Measurements from ENCODE around the gene MAML2.

DNA sequence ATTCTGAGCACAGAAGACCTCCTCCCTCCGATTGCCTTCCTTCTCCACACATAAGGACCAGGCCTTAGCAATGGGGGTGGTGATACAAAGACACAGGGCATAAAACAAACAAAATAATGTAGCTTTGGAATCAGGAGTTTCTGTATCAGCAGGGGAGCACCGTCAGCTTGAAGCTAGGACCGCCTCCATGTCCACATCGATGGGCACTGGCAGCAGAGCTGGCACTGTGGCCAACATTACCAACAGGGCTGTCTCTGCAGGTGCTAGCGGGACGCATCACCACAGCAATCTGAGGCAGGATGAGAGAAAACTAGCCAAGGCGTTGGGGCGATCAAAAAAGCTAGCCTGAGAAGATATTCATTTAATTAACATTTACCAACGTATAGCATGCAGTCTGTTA is 201.4 kb downstream of the MAML2 start:
- TF ChIP-seq YY1 (IDR thresholded peaks at IDR 0.05; ENCODE audit: low read depth, low read length) (no peak), TEAD4 (IDR thresholded peaks at IDR 0.05; ENCODE audit: low read depth, low read length) (no peak), PHF8 (conservative IDR thresholded peaks at IDR 0.05; ENCODE audit: low read depth, low read length) (no peak)
- TF ChIP-seq, protein P1, sequence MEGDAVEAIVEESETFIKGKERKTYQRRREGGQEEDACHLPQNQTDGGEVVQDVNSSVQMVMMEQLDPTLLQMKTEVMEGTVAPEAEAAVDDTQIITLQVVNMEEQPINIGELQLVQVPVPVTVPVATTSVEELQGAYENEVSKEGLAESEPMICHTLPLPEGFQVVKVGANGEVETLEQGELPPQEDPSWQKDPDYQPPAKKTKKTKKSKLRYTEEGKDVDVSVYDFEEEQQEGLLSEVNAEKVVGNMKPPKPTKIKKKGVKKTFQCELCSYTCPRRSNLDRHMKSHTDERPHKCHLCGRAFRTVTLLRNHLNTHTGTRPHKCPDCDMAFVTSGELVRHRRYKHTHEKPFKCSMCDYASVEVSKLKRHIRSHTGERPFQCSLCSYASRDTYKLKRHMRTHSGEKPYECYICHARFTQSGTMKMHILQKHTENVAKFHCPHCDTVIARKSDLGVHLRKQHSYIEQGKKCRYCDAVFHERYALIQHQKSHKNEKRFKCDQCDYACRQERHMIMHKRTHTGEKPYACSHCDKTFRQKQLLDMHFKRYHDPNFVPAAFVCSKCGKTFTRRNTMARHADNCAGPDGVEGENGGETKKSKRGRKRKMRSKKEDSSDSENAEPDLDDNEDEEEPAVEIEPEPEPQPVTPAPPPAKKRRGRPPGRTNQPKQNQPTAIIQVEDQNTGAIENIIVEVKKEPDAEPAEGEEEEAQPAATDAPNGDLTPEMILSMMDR (IDR thresholded peaks at IDR 0.05; ENCODE audit: control extremely low read depth in 1 of 3, insufficient read depth in 1 of 3, low read depth in 1 of 3, low read length in 3 of 3): no peak
